Activated gamma-delta T cell (primary cell): ENCODE data around the gene ST8SIA2.

Experiments used
- DNase-seq: peaks from one replicate; lab custom pipeline; 2025; lab: John Stamatoyannopoulos, UW

ST8SIA2 gene

GRCh38 chr15:92494806-92495336, 101.2 kb downstream of the ST8SIA2 start:
- no peak for DNase-seq

DNA sequence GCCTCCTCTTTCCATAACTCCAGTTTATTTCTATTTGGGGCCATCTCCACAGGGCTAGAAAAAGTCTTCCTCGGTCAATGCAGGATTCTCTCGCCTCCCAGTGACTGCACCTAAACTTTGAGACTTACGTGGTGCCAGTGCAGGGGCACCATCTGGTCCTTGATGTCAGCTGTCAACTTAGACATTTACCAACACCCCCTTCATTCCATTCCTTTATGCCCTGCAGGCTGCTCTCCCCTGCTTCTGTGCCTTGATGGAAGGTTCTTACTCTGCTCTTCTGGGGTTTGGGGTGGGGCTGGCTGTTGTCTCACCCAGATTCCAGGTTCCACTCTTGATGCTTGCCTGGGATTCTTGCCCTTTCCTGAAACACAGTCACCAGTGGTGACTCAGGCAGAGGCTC, 101.8 kb downstream of the ST8SIA2 start:
- DNase-seq: no peak

- no peak for DNase-seq
Measured at GRCh38 chr15:92499731-92500530, 106.2 kb downstream of the ST8SIA2 start.

GRCh38 chr15:92502336-92502735, 108.7 kb downstream of the ST8SIA2 start:
- no peak for DNase-seq

DNA sequence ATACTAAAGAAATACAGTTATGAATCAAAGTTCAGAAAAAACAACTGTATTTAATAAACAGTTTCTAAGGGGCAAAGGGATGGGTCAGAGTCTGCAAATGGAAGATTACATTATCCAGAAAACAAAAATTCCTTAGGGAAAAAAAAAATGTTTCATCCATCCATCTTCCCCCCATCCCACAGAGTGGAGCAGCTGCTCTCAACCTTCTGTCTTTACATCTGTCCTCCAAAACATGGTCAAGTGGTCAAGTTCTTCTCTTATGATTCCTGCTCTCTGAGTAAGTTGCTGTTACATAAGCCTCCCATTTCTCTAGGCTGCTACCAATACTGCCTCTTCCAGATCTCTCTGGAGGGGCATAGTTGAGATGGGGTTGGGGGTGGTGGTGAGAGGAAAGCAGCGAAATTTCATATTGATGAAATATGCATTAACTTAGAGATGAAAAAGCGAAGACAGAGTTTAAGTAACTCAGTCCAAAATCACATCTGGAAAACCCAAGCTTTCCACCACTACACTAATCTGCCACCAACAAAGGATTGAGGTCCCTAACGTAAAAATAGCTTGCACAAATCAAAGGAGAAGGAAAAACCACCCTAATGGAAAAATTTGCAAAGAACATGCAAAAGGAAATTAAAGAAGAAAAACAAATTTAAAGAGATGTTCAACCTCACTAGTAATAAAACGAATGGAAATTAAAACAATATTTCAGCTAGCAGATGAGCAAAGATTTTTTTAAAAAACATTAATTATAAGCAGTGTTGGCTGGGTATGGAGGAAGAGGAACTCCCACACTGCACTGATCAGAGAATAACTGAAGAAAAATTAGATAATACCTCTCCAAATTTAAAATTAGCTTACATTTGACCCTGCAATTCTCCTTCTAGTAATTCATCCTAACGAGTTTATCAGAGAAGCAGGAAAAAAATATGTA, 109.5 kb downstream of the ST8SIA2 start:
- no peak for DNase-seq

- no peak for DNase-seq
Measured at GRCh38 chr15:92503889-92504288, 110.2 kb downstream of the ST8SIA2 start.

- no peak for DNase-seq
Measured at GRCh38 chr15:92505611-92506010, 111.9 kb downstream of the ST8SIA2 start.

DNA sequence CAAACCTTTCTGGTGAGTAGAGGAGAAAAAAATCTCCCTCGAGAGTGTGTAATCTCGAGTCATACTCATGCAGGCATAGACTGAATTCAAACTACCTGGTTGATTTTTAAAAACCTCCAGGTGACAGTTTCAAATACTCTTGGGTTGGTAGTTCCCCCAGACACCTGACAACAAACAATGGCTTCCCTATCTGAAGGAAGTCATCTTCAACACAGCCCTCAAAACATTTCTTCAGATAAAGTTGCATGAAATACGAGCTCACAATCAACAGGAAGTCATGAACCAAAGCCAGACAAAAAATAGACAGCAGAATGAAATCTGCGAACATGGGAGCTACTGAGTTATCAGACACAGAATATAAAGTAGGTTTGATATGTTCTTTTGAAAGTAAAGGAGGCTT, 112.8 kb downstream of the ST8SIA2 start:
- DNase-seq: no peak

- no peak for DNase-seq
Measured at GRCh38 chr15:92510163-92510882, 116.6 kb downstream of the ST8SIA2 start.
